ENCODE data around the gene SCYL3.
"Not testable (repeated sequence)": the region's sequence is repeated elsewhere in the genome, so short reads cannot be mapped to it uniquely, and the experiment has no call there.

The SCYL3 gene

GRCh38 chr1:169833179-169833901 is 60.4 kb downstream of the SCYL3 start:
- Mint-ChIP-seq H3K27ac (no peak overlapping the region), H3K36me3 (peaks cover 49% of the 10 kb centered on the region), H3K27me3 (no peaks in the 10 kb centered on the region), H3K4me1 (peaks cover 7% of the 10 kb centered on the region), H3K9me3 (peaks cover 3% of the 10 kb centered on the region), H3K4me3 (no peak overlapping the region)
- ATAC-seq: no peak

DNA sequence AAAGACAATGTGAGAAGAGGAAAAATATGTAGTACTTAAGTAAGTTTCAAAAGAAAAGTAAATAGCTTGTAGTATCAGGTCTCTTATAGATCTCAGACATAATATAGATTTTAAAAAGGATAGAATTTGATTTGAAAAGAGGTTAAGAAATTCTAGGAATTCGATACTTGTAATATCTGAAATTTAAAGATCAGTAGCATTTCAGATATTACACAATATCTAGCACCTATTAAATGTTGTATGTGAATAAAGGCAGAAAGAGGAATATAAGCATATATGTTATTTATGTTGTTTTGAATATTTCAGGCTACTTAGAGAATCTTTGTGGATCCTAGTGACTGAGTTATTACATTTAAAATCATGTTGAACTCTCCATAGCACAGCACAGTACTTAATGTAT is 64.0 kb downstream of the SCYL3 start:
- Mint-ChIP-seq H3K27me3 (no peaks in the 10 kb centered on the region), H3K4me3 (no peak overlapping the region), H3K27ac (no peak overlapping the region), H3K36me3 (peaks cover 43% of the 10 kb centered on the region), H3K9me3 (peaks cover under 1% of the 10 kb centered on the region), H3K4me1 (peaks cover 2% of the 10 kb centered on the region)
- no peak for ATAC-seq

DNA sequence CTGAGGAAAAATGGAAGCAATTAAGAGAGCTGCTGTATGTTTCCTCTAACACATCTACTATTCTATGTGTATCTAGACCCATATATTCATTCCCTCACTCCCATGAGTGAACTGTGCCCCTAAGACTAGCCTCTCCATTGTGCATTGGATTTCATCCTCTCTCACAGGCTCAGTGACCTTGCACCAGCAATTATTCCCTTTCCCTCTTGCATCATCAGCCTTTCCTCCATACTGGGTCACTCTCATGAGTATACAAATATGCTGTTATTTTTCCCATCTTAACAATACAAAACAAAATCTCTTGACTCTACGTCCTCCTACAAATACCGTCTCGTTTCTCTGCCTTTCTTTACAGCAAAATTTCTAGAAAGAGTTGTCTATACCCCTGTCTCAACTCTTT is 69.5 kb downstream of the SCYL3 start:
- Mint-ChIP-seq H3K36me3 (peaks cover 30% of the 10 kb centered on the region), H3K4me3 (no peak overlapping the region), H3K4me1 (no peaks in the 10 kb centered on the region), H3K27ac (no peak overlapping the region), H3K27me3 (no peaks in the 10 kb centered on the region), H3K9me3 (no peaks in the 10 kb centered on the region)
- no peak for ATAC-seq

DNA sequence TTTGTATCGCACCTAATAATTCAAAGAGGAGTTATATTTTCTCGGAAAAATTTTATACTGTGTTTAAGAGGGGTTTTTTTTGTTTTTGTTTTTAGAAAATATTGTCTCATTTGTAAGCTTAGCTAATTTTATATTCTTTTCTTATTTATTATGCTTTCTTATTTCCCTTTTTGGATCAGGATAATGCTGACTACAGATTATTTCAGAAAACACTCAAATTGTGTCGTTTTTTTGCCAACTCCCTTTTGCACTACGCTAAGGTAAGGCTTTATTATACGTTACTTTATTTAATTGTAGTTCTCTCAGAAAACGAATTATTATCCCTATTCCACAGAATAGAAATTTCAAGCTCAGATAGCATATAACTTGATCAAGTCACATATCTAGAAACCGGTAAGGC is 72.2 kb downstream of the SCYL3 start:
- Mint-ChIP-seq H3K4me3 (no peak overlapping the region), H3K36me3 (peaks cover 29% of the 10 kb centered on the region), H3K27me3 (no peaks in the 10 kb centered on the region), H3K27ac (no peak overlapping the region), H3K9me3 (no peaks in the 10 kb centered on the region), H3K4me1 (no peaks in the 10 kb centered on the region)
- no peak for ATAC-seq

DNA sequence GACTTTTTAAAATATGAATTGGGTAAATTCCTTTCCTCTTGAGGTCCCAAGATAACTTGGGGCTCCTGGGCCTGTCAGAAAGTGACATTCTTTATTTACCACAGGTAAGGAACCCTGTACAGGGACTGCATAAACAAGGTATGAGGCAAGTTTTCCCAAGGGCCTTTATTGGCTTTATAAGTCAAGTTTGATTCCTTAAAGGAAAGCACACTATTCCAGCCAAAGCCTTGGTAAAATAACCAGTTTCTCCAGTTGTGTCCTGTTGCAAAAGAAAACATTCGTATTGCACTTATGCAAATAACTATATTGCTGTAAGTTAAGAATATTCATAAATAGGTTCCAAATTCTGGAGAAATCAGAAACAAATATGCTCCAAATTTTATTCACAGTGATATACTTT is 77.1 kb downstream of the SCYL3 start:
- no peak for ATAC-seq
- no peaks in the 10 kb centered on the region for H3K27me3 Mint-ChIP-seq
- H3K9me3 Mint-ChIP-seq: no peaks in the 10 kb centered on the region
- H3K36me3 Mint-ChIP-seq: peaks cover 29% of the 10 kb centered on the region
- no peaks in the 10 kb centered on the region for H3K4me1 Mint-ChIP-seq
- H3K4me3 Mint-ChIP-seq: no peak overlapping the region
- no peak overlapping the region for H3K27ac Mint-ChIP-seq

- H3K4me3 Mint-ChIP-seq: no peak overlapping the region
- no peaks in the 10 kb centered on the region for H3K4me1 Mint-ChIP-seq
- peaks cover 23% of the 10 kb centered on the region for H3K36me3 Mint-ChIP-seq
- H3K27me3 Mint-ChIP-seq: no peaks in the 10 kb centered on the region
- no peaks in the 10 kb centered on the region for H3K9me3 Mint-ChIP-seq
- ATAC-seq: no peak
- no peak overlapping the region for H3K27ac Mint-ChIP-seq
Measured at GRCh38 chr1:169814265-169814664, 79.4 kb downstream of the SCYL3 start.

DNA sequence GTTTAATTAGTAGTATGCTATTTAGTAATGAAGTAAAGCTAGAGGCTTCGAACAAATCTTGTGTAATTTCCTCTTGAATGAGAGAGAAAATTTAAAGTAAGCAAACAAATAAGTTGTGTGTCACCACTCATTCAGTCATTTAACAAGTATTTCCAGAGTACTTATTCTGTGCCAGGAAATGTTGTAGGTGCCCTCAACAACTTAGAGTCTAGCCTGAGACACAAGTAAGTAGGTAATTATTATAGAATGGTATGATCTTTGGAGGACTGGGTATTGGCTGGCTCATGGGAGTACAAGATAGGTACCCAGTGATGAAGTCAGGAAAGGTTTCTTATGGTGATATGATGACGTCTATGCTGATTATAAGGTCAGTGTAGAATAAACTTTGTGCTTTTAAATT is 81.6 kb downstream of the SCYL3 start:
- H3K9me3 Mint-ChIP-seq: no peaks in the 10 kb centered on the region
- no peak overlapping the region for H3K27ac Mint-ChIP-seq
- no peaks in the 10 kb centered on the region for H3K4me1 Mint-ChIP-seq
- no peaks in the 10 kb centered on the region for H3K27me3 Mint-ChIP-seq
- no peak overlapping the region for H3K4me3 Mint-ChIP-seq
- ATAC-seq: no peak
- peaks cover 19% of the 10 kb centered on the region for H3K36me3 Mint-ChIP-seq

- peaks cover 22% of the 10 kb centered on the region for H3K36me3 Mint-ChIP-seq
- ATAC-seq, H3K4me3 Mint-ChIP-seq, H3K9me3 Mint-ChIP-seq, H3K27me3 Mint-ChIP-seq, H3K4me1 Mint-ChIP-seq, H3K27ac Mint-ChIP-seq: not testable (repeated sequence)
Measured at GRCh38 chr1:169811418-169812035, 82.2 kb downstream of the SCYL3 start.

DNA sequence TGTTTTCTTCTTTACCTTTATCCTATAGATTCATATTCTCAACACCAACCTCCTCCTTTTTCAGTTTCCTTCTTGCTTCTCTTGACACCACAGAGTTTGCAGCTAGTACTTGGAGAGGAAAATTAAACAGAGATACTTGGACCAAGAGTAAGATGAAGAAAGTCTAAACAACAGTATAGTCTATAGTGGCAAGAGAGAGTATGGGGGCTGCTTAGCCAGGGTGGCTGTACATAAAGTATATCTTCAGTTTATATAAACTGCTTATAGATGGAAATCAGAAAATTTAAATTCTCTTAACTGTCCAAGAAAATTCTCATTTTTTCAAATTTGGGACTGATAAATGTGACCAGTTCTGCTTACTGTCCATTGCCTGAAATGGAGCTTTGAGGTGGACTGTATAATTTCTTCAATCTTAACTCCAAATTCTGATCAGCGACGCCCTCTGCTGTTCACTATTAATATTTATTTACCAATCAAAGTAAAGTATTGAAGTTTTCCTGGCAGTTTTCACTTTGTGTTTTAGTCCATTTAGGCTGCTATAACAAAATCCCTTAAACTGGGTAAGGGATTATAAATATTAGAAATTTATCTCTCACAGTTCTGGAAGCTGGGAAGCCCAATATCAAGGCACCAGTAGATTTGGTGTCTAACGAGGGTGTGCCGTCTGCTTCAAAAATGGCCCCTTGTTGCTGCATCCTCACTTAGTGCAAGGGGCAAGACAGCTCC is 84.2 kb downstream of the SCYL3 start:
- Mint-ChIP-seq H3K4me3 (no peak overlapping the region), H3K4me1 (no peaks in the 10 kb centered on the region), H3K27ac (no peak overlapping the region), H3K36me3 (peaks cover 17% of the 10 kb centered on the region), H3K27me3 (no peaks in the 10 kb centered on the region), H3K9me3 (no peaks in the 10 kb centered on the region)
- peak; percentile 34 for ATAC-seq

DNA sequence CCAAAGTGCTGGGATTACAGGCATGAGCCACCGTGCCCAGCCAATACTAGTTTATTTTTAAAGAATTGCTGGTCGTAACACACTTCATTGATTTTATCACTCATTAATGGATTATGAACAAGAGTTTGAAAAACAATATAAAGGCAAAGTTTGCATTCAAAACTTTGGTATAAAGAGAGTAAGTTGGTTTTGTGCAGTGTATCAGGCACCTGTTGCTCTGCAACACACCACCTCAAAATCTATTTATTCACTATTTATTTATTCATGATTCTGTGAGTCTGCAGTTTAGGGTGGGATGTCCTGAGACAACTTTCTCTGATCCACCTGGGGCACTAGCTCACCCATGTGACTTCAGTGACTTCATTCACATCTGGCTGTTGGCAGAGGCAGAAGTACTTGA is 88.8 kb downstream of the SCYL3 start:
- Mint-ChIP-seq H3K27ac (no peak overlapping the region), H3K4me1 (no peaks in the 10 kb centered on the region), H3K36me3 (peaks cover 5% of the 10 kb centered on the region), H3K9me3 (no peaks in the 10 kb centered on the region), H3K4me3 (no peak overlapping the region), H3K27me3 (no peaks in the 10 kb centered on the region)
- no peak for ATAC-seq

GRCh38 chr1:169802888-169803287 is 90.8 kb downstream of the SCYL3 start:
- Mint-ChIP-seq H3K9me3 (no peaks in the 10 kb centered on the region), H3K4me3 (no peak overlapping the region), H3K36me3 (peaks cover 8% of the 10 kb centered on the region), H3K4me1 (no peaks in the 10 kb centered on the region), H3K27ac (no peak overlapping the region), H3K27me3 (no peaks in the 10 kb centered on the region)
- no peak for ATAC-seq

Measured in stimulated activated memory B cell treated with anti-CD40 and anti-IgM and Interleukin-4, amounts not matched to agents 10 μg/mL and 1 μg/mL and 100 μg/mL, for 72 hours (primary cell).